GM18526 (cell line): Measurements from ENCODE around the gene LMAN1.

Experiments
- POLR2A ChIP-seq: IDR thresholded peaks from 3 replicates; pipeline ENCODE4 v1.6.1; 2011; ENCODE audit not compliant: insufficient read length; ENCODE audit errors: extremely low read depth

LMAN1 gene

DNA sequence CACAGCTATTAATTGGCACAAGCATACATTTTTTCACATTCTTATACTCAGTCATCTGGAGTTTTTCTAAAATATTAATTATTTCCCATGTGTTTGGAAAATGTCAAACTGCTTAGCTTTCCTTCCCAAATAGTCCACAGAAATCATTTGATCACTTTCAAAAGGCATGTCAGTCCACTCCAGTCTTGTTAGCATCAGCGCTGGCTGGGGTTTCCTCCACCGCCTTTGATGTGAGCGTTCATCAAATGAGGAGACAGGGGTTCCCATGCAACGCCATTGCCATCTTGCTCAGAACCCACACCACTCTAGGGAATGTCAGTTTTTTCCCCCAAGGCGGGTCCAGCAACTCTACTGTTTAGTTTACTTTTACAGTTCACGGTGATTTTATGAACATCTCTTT is 72.7 kb downstream of the LMAN1 start:
- no peak for TF ChIP-seq POLR2A

DNA sequence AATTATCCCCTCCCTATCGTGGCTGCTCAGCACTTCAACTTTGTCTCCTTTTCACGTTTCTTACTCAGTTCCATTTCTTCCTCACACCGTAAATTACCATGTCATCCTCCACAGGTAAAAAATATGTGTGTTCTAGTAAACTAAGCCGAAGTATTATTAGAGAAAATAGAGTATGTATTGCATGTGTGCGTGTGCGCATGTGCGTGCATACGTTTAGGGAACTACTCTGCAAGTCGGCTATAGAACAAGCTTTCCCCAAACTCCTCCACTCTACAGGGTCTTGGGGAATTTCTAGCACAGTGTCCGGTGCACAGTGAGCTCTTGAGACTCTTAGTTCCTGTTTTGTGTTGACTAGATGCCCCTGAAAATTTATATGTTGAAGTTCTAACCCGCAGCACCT is 76.7 kb downstream of the LMAN1 start:
- no peak for TF ChIP-seq POLR2A

- no peak for TF ChIP-seq POLR2A
These were observed 79.3 kb downstream of the LMAN1 start for GRCh38 chr18:59279722-59280121.

- TF ChIP-seq POLR2A = no peak
These were observed 79.9 kb downstream of the LMAN1 start for GRCh38 chr18:59279193-59279592.

- TF ChIP-seq POLR2A = no peak
These were observed 80.3 kb downstream of the LMAN1 start for GRCh38 chr18:59278793-59279192.
